ENCODE data around the gene PCOLCE2. TPM values are rescaled to one million over a fixed set of nuclear protein-coding genes. Genes with fewer than 3 reads are reported as not detected.

PCOLCE2 gene
- total RNA-seq, 1 donor from 2014 or later: 32.5 TPM

GRCh38 chr3:142839831-142840230, 49.1 kb downstream of the PCOLCE2 start:
- no peaks in the 10 kb centered on the region for H3K79me2 ChIP-seq (ENCODE audit: low read depth)
- H4K20me1 ChIP-seq (ENCODE audit: low read depth): no peaks in the 10 kb centered on the region
- no peaks in the 10 kb centered on the region for H3K9me3 ChIP-seq (ENCODE audit: low read depth)
- H3K4me1 ChIP-seq: peaks cover 6% of the 10 kb centered on the region
- Mint-ChIP-seq H3K36me3 (no peaks in the 10 kb centered on the region), H3K9me3 (no peaks in the 10 kb centered on the region), H3K27me3 (ENCODE audit: insufficient read depth, low read depth) (no peaks in the 10 kb centered on the region), H3K27ac (no peak overlapping the region), H3K4me3 (no peak overlapping the region), H3K4me1 (no peaks in the 10 kb centered on the region)
- no peak overlapping the region for H2AFZ ChIP-seq (replicated peaks)
- H3K27ac ChIP-seq: no peak overlapping the region
- H3K27me3 ChIP-seq: no peaks in the 10 kb centered on the region
- no peak overlapping the region for H3K4me3 ChIP-seq
- H3F3A ChIP-seq (ENCODE audit: low read depth): no peaks in the 10 kb centered on the region
- TF ChIP-seq EZH2 (IDR thresholded peaks at IDR 0.05) (no peak), EZH2phosphoT487 (IDR thresholded peaks at IDR 0.05) (no peak), CTCF (IDR thresholded peaks at IDR 0.05) (no peak)
- no peaks in the 10 kb centered on the region for H3K36me3 ChIP-seq
- no peak overlapping the region for H3K4me2 ChIP-seq
- DNase-seq (ENCODE audit: low spot score): no peak
- no peak overlapping the region for H3K9ac ChIP-seq

- Histone ChIP-seq H3K79me2 (ENCODE audit: low read depth) (no peaks in the 10 kb centered on the region), H3K4me1 (no peaks in the 10 kb centered on the region), H3K4me2 (no peak overlapping the region), H3K4me3 (no peak overlapping the region), H4K20me1 (ENCODE audit: low read depth) (no peaks in the 10 kb centered on the region), H3K27ac (no peak overlapping the region), H3K9me3 (ENCODE audit: low read depth) (no peaks in the 10 kb centered on the region), H3K36me3 (no peaks in the 10 kb centered on the region), H3F3A (ENCODE audit: low read depth) (no peaks in the 10 kb centered on the region), H2AFZ (replicated peaks) (no peak overlapping the region), H3K9ac (no peak overlapping the region), H3K27me3 (no peaks in the 10 kb centered on the region)
- Mint-ChIP-seq H3K4me3 (no peak overlapping the region), H3K36me3 (no peaks in the 10 kb centered on the region), H3K27me3 (ENCODE audit: insufficient read depth, low read depth) (peaks cover 2% of the 10 kb centered on the region), H3K4me1 (no peaks in the 10 kb centered on the region), H3K27ac (no peak overlapping the region), H3K9me3 (no peaks in the 10 kb centered on the region)
- no peak for DNase-seq (ENCODE audit: low spot score)
- no peak for TF ChIP-seq EZH2phosphoT487 (IDR thresholded peaks at IDR 0.05)
- no peak for TF ChIP-seq EZH2 (IDR thresholded peaks at IDR 0.05)
- TF ChIP-seq CTCF (IDR thresholded peaks at IDR 0.05): no peak
Measured at GRCh38 chr3:142837526-142837925, 51.4 kb downstream of the PCOLCE2 start.

- H3K9ac ChIP-seq: no peak overlapping the region
- H3K27me3 ChIP-seq: no peaks in the 10 kb centered on the region
- no peaks in the 10 kb centered on the region for H3F3A ChIP-seq (ENCODE audit: low read depth)
- Mint-ChIP-seq H3K9me3 (no peaks in the 10 kb centered on the region), H3K27me3 (ENCODE audit: insufficient read depth, low read depth) (peaks cover 3% of the 10 kb centered on the region), H3K4me3 (no peak overlapping the region), H3K36me3 (no peaks in the 10 kb centered on the region), H3K4me1 (peaks cover under 1% of the 10 kb centered on the region), H3K27ac (no peak overlapping the region)
- H2AFZ ChIP-seq (replicated peaks): peak overlapping the region; percentile 46
- peak; percentile 85 for DNase-seq (ENCODE audit: low spot score)
- no peak overlapping the region for H3K27ac ChIP-seq
- no peak overlapping the region for H3K4me3 ChIP-seq
- no peaks in the 10 kb centered on the region for H3K79me2 ChIP-seq (ENCODE audit: low read depth)
- H3K9me3 ChIP-seq (ENCODE audit: low read depth): no peaks in the 10 kb centered on the region
- H3K4me1 ChIP-seq: peaks cover 2% of the 10 kb centered on the region
- H4K20me1 ChIP-seq (ENCODE audit: low read depth): no peaks in the 10 kb centered on the region
- no peaks in the 10 kb centered on the region for H3K36me3 ChIP-seq
- no peak overlapping the region for H3K4me2 ChIP-seq
- TF ChIP-seq EZH2 (IDR thresholded peaks at IDR 0.05) (no peak), EZH2phosphoT487 (IDR thresholded peaks at IDR 0.05) (no peak), CTCF (IDR thresholded peaks at IDR 0.05) (peak; percentile 94)
Measured at GRCh38 chr3:142828703-142829305, 60.1 kb downstream of the PCOLCE2 start.
